Activated CD4-positive, CD25-positive, alpha-beta regulatory T cell treated with anti-CD3 and anti-CD28 coated beads, Interleukin-2, amount 50 U/mL, for 16 hours (primary cell): Measurements from ENCODE around the gene NLGN1.
"Not testable (repeated sequence)": the region's sequence is repeated elsewhere in the genome, so short reads cannot be mapped to it uniquely, and the experiment has no call there.

Experiments used
- DNase-seq: peaks from one replicate; pipeline ENCODE4 v3.0.0-alpha.2; 2020; ENCODE audit warnings: low read depth, low spot score

The NLGN1 gene

GRCh38 chr3:173397161-173398110, at the start of gene NLGN1:
Gene NLGN1 (plus strand): TSS chr3:173397744.
- no peak for DNase-seq

- DNase-seq, result no peak
These were observed 45.7 kb upstream of the NLGN1 start for GRCh38 chr3:173351886-173352285.

DNA sequence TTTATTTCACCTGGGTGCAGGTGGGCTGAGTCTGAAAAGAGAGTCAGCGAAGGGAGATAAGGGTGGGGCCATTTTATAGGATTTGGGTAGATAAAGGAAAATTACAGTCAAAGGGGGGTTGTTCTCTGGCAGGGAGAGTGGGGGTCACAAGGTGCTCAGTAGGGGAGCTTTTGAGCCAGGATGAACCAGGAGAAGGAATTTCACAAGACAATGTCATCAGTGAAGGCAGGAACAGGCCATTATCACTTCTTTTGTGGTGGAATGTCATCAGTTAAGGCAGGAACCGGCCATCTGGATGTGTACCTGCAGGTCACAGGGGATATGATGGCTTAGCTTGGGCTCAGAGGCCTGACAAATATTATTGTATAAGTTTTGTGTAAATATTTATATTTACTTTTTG, 44.4 kb upstream of the NLGN1 start:
- DNase-seq, result not testable (repeated sequence)

DNA sequence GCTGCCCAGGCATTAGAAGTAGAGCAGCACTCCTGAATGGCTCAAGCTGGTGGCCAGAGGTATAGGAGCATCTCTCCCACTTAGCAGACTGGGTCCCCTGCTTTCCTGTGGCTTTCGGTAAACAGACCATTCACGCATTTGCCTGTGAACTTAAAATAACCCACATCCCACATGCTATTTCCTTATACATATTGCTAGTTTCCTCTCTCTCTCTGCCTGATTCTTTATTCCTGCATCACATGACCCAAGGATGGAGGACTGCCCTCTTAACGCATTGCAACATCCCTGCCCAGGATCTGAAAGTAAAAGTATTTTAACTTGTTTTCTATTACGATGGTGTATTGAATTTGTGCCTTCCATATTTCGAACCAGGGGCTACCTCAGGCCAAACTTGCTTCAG, 43.4 kb upstream of the NLGN1 start:
- DNase-seq, result no peak

GRCh38 chr3:173371848-173372487, 25.6 kb upstream of the NLGN1 start:
- DNase-seq, result no peak

GRCh38 chr3:173380681-173381080, 16.9 kb upstream of the NLGN1 start:
- DNase-seq, result no peak

DNA sequence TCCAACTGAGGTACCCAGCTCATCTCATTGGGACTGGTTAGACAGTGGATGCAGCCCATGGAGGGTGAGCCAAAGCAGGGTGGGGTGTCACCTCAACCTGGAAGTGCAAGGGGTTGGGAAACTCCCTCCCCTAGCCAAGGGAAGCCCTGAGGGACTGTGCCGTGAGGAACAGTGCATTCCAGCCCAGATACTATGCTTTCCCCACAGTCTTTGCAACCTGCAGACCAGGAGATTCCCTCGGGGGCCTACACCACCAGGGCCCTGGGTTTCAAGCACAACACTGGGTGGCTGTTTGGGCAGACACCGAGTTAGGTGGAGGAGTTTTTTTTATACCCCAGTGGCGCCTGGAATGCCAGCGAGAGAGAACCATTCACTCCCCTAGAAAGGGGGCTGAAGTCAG, 15.6 kb upstream of the NLGN1 start:
- DNase-seq, result not testable (repeated sequence)

DNA sequence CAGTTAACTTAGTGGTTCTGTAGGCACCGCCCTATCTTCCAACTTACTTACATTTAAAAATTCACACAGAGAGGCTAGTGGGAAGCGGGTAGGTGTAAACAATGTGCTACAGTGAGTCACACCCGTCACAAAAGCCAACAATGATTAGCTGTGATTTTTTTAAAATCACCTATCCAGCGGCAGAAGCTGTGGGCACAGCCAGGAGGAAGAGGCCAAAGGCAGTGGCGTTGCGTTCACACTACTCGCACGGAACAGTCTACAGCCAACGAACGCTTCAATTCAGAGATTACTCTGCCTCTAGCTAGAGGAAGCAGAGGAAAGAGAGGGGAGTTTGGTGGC, 2.5 kb upstream of the NLGN1 start:
- DNase-seq, result no peak

GRCh38 chr3:173395412-173396181, 1.9 kb upstream of the NLGN1 start:
- DNase-seq, result no peak

- no peak for DNase-seq
These were observed 1.1 kb upstream of the NLGN1 start for GRCh38 chr3:173396191-173397041.

- no peak for DNase-seq
These were observed 551 bp downstream of the NLGN1 start for GRCh38 chr3:173398111-173398479.

- no peak for DNase-seq
These were observed 1.5 kb downstream of the NLGN1 start for GRCh38 chr3:173399044-173399443.

DNA sequence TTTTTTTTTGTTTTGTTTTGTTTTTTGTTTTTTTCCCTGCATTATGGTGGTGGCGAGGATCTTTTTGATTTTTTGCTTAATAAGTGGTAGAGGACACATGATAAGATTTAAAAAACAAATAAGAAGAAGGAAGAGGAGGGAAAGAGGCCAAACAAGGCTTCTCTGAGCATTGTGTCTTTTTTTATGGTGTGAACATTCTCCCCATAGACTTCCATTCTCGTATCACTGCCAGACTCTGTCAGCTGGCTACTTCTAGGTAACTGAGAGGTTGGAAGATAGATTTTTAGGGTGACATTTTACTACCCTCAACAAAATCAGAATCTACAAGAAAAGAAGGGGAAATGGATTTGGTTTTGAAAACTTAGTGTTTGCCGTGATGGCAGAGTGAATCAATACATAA, 3.8 kb downstream of the NLGN1 start:
- no peak for DNase-seq

GRCh38 chr3:173402656-173403055, 5.1 kb downstream of the NLGN1 start:
- DNase-seq, result no peak

- no peak for DNase-seq
These were observed 5.8 kb downstream of the NLGN1 start for GRCh38 chr3:173403376-173403775.

GRCh38 chr3:173404156-173404555, 6.6 kb downstream of the NLGN1 start:
- no peak for DNase-seq

GRCh38 chr3:173410436-173410835, 12.9 kb downstream of the NLGN1 start:
- DNase-seq, result no peak

- no peak for DNase-seq
These were observed 13.3 kb downstream of the NLGN1 start for GRCh38 chr3:173410849-173411248.

DNA sequence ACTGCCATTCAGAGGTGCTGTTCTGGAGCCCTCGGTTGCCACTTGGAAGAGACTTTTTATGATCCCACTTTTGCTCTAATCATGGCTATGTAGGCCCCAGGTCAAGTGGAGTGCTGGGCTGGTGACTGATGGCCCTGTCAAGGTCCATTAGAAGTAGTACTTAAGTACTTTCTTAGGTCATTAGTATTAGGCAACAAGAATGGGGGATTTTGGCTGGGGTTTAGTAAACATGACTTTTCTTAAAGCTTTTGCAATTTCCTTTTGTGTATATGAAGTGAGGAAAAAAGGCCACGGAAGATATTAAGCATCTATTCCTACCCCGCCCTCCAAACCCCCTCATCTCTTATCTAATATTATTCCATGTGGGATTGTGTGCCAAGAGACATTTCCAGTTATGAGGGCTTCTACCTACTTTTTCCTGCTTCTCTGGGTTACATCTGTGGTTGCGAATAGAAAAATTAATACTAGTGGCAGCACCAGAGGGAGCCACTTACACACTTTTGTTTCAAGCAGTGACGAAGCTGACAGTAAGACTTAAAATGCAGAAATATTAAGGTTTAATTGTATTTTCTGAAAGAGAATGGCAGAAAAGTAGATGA, 13.9 kb downstream of the NLGN1 start:
- no peak for DNase-seq

GRCh38 chr3:173416070-173416469, 18.5 kb downstream of the NLGN1 start:
- DNase-seq, result no peak

DNA sequence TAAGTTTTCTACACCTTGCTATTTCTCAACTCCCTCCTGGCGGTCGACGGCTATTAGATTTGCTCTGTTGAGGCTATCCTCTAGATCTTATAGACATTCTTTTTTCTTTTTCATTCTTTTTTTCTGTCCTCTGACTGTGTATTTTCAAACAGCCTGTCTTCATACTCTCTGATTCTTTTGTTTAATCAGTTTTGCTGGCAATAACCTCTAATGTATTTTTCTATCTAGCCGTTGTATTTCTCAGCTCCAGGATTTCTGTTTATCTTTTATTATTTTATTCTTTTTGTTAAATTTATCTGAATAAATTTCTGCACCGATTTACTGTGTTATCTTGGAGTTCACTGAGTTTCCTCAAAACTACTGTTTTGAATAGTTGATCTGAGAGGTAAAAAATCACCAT, 31.5 kb downstream of the NLGN1 start:
- no peak for DNase-seq
